Pancreas (tissue), 10 donors: Measurements from ENCODE around the gene ZNF853. TPM values are rescaled to one million over a fixed set of nuclear protein-coding genes. Genes with fewer than 3 reads are reported as not detected.
A peak's percentile ranks its signal among the peaks of the same experiment; 100 is the strongest.

Source experiments
- ATAC-seq, 4 donors: fragments of 200-7000 bp; cut with Tn5 transposase; one replicate each; pipeline versions ENCODE4 v1.8.0 to v1.9.1; 2020; ENCODE audit warnings: mild to moderate bottlenecking in 4 of 4, moderate library complexity in 4 of 4
- DNase-seq, 6 donors: peaks; one replicate each; pipeline ENCODE4 v3.0.0-alpha.2; 2020
- FAIRE-seq: peaks from 2 replicates; lab custom pipeline; 2012; peaks lifted over from hg19 to GRCh38; lab: Jason Lieb, UNC
- H3K27ac ChIP-seq, 4 donors: fragments of 200-600 bp; sonication (generic); 1 replicate in 3 of 4; 2 replicates in 1 of 4; pipeline versions ENCODE4 v1.5.0 to v1.8.0; 2020
- H3K27me3 ChIP-seq, 4 donors: fragments of 200-600 bp; one replicate each; pipeline ENCODE4 v1.8.0; 2021
- H3K36me3 ChIP-seq, 3 donors: fragments of 200-600 bp; sonication (generic) in 1 of 3; one replicate each; pipeline versions ENCODE4 v1.5.0 to v1.8.0; 2020 to 2021
- H3K4me1 ChIP-seq, 3 donors: fragments of 200-600 bp; one replicate each; pipeline ENCODE4 v1.8.0; 2021
- H3K4me3 ChIP-seq, 4 donors: fragments of 200-600 bp; sonication (generic) in 2 of 4; one replicate each; pipeline versions ENCODE4 v1.5.0 to v1.8.0; 2020 to 2021
- H3K9me3 ChIP-seq, 4 donors: fragments of 200-600 bp; one replicate each; pipeline ENCODE4 v1.8.0; 2021
- WGBS, 2 donors: extraction: QIAGEN DNeasy Blood & Tissue Kit; methylation state at CpG; one replicate each; pipeline ENCODE4 v1.1.7; 2013; 5-methylcytosine and 5-hydroxymethylcytosine counted together
- intact Hi-C, 3 donors: fragments of 100-400 bp; cut with DNase I; formaldehyde crosslinking; loops; one replicate each; pipeline versions ENCODE4 v1.11.1 to v1.14.2; 2022
- polyA plus RNA-seq, 2 donors: library from polyadenylated mRNA; stranded (reverse); fragments of 200-250 nt; gene quantifications; one replicate each; pipeline ENCODE4 v1.2.3, GENCODE V29; 2013
- total RNA-seq, 6 donors: library from RNA; stranded (reverse); fragmentation: NEBNext Ultra II Directional in 4 of 6; extraction: Animal tissue kit (Norgen Biotek cat#: 25700) in 4 of 6; gene quantifications; one replicate each; pipeline versions ENCODE4 v1.2.1 to v1.2.4, GENCODE V29; 2021 to 2023
- TF ChIP-seq, protein P1 (sequence below), 4 donors: fragments of 200-600 bp; sonication (generic) in 3 of 4; IDR thresholded peaks; one replicate each; pipeline versions ENCODE4 v1.5.0 to v1.8.0; 2021; ENCODE audit warnings: antibody characterized with exemption in 4 of 4
- donor health status: healthy with polysubstance abuse.
- donor health status: DM: no; HTN: no; CAD: no; lungs with moderate emphysema.
- donor health status: DM: no; HTN: no; CAD: no.
- donor health status: control.
- donor health status: control.
- donor health status: Bipolar disorder and iron deficiency.
- donor health status: DM: yes; HTN: yes; CAD: no.
- donor health status: DM: no; HTN: no; CAD: no.
- donor health status: DM: no; HTN: no; CAD: no.
- donor health status: DM: yes; HTN: yes; CAD: no.

ZNF853 gene
- total and polyA plus RNA-seq, 8 donors: 1.6 to 7.8 (median 5.1) TPM

DNA sequence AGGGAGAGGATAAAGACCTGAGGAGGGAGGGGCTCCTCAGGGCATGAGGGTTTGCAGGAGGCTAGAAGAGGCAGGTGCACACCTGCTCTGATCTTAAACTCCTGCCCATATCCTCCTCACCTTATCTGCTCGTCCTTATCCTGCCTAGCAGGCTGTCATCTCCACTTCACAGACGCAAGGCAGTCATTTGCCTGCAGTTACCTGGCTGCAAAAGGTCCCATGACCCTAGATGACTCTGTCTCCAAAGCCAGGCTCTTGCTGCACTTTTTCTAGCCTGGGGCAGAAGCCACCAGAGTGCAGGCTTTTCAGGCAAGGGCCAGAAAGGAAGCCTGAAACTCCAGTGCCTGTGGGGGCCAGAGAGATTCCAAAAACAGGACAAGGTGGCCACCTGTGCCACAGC, 1.7 kb upstream of the ZNF853 start:
- Histone ChIP-seq H3K4me1 (no peaks in the 10 kb centered on the region), H3K4me3 (no peak overlapping the region), H3K9me3 (no peaks in the 10 kb centered on the region), H3K27ac (no peak overlapping the region), H3K27me3 (no peaks in the 10 kb centered on the region), H3K36me3 (no peaks in the 10 kb centered on the region)
- intact Hi-C loops: no loop called here
- DNase-seq (no peak), ATAC-seq (no peak), FAIRE-seq (no peak)
- 10 to 11% methylated on average over 2 of the region's 2 CpGs for WGBS, 2 donors
- TF ChIP-seq, protein P1, sequence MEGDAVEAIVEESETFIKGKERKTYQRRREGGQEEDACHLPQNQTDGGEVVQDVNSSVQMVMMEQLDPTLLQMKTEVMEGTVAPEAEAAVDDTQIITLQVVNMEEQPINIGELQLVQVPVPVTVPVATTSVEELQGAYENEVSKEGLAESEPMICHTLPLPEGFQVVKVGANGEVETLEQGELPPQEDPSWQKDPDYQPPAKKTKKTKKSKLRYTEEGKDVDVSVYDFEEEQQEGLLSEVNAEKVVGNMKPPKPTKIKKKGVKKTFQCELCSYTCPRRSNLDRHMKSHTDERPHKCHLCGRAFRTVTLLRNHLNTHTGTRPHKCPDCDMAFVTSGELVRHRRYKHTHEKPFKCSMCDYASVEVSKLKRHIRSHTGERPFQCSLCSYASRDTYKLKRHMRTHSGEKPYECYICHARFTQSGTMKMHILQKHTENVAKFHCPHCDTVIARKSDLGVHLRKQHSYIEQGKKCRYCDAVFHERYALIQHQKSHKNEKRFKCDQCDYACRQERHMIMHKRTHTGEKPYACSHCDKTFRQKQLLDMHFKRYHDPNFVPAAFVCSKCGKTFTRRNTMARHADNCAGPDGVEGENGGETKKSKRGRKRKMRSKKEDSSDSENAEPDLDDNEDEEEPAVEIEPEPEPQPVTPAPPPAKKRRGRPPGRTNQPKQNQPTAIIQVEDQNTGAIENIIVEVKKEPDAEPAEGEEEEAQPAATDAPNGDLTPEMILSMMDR (IDR thresholded peaks at IDR 0.05): no peak

DNA sequence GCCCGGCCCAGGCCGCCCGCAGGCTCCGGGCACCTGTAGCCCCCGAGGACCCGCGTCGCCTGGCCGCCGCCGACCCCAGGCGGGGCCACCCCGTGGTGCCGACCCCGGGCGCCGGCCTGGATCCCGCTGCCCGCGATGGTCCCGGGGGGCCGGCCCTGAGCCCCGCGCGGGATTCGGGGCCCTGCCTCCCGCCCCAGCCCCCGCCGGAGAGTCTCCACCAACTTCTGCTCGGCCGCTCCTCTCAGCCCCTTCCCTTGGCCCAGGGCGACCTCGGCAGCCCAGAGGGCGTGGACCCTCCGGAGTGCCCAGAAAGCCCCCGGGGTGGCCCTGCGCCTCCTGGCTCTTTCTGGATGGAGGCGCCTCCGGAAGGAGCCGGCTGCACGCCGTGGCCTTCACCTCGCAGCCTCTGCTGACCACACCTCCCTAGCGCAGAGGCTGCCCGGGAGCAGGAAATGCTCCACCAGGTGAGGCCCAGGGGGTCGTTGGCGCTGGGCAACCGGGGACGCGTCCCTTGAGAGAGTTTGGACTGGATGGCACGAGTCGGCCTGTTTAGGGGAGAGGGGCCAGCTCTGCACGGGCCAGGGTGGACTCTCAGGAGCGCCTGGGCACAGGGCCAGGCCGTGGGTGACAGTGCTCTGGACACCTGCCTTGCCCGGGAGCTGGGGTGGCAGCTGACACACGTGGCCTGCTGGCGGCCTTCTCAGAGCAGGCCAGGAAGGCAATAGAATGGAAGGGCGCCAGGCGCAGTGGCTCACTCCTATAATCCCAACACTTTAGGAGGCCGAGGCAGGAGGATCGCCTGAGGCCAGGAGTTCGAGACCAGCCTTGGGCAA, 529 bp downstream of the ZNF853 start:
- ATAC-seq (peak; percentile 82 to 88 (median 83)), FAIRE-seq (no peak), DNase-seq (peak; percentile 51 to 90 (median 72))
- no peaks in the 10 kb centered on the region for H3K9me3 ChIP-seq
- peak overlapping the region; percentile 55 to 69 (median 65) for H3K4me3 ChIP-seq
- 5 to 8% methylated on average over 36 to 63 of the region's 63 CpGs for WGBS, 2 donors
- H3K27me3 ChIP-seq: no peaks in the 10 kb centered on the region
- no peaks in the 10 kb centered on the region for H3K4me1 ChIP-seq
- peak overlapping the region in 2 of 4 donors; percentile 10 to 15 for H3K27ac ChIP-seq
- TF ChIP-seq, protein P1 (IDR thresholded peaks at IDR 0.05): no peak
- intact Hi-C loops: no loop called here
- no peaks in the 10 kb centered on the region for H3K36me3 ChIP-seq

DNA sequence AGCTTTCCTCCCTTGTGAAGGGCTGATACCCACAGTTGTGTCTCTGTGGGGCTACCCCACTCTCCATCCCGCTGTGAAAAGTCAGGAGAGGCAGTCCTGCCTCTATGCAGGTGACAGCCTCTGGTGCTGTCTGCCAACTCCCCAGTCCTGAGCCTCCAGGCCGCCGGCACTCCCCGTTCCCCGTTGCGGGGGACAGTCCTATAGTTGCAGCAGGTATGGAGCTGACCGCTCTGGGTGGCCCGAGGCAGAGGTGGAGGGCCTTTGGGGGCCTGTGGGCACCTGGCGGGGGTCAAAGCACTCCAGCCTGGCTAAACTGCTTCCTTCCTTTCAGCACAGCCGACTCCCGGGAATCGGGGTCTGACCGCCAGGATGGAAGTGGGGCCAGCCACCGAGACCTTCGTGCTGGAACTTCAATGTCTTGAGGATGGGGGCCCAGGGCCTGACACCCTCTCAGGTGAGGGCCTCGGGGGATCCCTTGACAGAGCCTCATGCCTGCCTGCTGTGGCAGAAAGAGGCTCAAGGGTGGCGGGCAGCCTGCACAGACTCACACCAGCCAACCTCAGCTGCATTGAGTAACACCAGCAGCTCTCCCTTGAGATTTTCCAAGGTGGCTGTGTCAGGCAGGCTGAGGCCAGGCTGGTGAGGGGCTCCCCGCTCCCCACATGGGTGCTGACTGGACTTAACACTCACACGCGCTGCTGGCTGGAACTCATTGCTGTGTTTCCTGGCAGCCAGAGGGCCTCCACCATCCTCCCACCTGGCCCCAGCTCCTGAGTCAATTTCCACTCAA, 1.6 kb downstream of the ZNF853 start:
- 87 to 91% methylated on average over 19 to 20 of the region's 20 CpGs for WGBS, 2 donors
- Histone ChIP-seq H3K9me3 (no peaks in the 10 kb centered on the region), H3K4me1 (no peaks in the 10 kb centered on the region), H3K4me3 (no peak overlapping the region), H3K36me3 (peaks cover 0 to 8% (median 0%) of the 10 kb centered on the region in 3 donors), H3K27me3 (no peaks in the 10 kb centered on the region), H3K27ac (no peak overlapping the region)
- ATAC-seq: no peak
- peak in 1 of 6 donors; percentile 73 for DNase-seq
- intact Hi-C loops: no loop called here
- FAIRE-seq: no peak
- TF ChIP-seq, protein P1 (IDR thresholded peaks at IDR 0.05): no peak

DNA sequence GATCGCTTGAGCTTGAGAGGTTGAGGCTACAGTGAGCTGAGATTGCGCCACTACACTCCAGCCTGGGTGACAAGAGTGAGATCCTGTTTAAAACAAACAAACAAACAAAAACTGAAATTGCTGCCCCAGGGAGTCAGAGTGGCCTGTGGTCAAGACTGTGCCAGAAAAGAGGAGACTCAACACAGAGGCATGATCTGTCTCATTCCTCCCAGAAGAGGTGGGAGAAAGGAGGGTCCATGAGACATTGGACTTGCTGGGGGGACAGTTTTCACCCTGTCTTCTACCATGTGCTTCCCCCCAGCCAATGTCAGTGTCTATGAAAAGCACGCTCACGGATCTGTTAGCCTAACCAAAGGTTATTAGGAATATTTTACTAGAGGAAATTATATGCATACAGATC, 3.2 kb downstream of the ZNF853 start:
- WGBS, 2 donors: 72 to 81% methylated on average over 4 of the region's 4 CpGs
- Histone ChIP-seq H3K9me3 (no peaks in the 10 kb centered on the region), H3K36me3 (peaks cover 0 to 8% (median 0%) of the 10 kb centered on the region in 3 donors), H3K4me3 (no peak overlapping the region), H3K4me1 (no peaks in the 10 kb centered on the region), H3K27me3 (no peaks in the 10 kb centered on the region), H3K27ac (no peak overlapping the region)
- FAIRE-seq: no peak
- ATAC-seq: no peak
- no peak for DNase-seq
- intact Hi-C loops: no loop called here
- TF ChIP-seq, protein P1 (IDR thresholded peaks at IDR 0.05): no peak
